HG03139 (cell line): ENCODE measurements around the gene FCN2.

ENCODE experiments used
- ATAC-seq: cut with Tn5 transposase; IDR thresholded peaks from one replicate; pipeline ENCODE4 v1.9.1; 2021; ENCODE audit not compliant: unreplicated experiment

The FCN2 gene

GRCh38 chr9:134929193-134930158 is 48.9 kb downstream of the FCN2 start:
- no peak for ATAC-seq

DNA sequence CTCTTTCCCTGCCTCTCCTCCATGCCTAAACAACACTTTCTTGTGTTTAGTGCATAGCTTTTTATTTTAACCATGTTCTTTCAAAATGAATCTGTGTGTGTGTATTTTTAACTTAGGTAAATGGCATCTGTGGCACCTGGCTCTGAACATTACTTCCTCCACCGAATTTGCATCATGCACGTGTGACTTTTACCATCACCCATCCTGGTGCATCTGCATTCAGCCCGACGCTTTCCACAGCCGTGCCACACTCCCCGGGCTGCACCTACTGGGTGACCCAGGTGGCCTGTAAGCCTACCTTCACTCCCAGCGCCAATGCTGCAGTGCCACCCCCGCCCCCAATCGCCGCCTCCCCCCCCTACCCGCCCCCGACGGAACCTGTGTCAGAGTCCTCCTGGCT is 49.8 kb downstream of the FCN2 start:
- ATAC-seq, result no peak

DNA sequence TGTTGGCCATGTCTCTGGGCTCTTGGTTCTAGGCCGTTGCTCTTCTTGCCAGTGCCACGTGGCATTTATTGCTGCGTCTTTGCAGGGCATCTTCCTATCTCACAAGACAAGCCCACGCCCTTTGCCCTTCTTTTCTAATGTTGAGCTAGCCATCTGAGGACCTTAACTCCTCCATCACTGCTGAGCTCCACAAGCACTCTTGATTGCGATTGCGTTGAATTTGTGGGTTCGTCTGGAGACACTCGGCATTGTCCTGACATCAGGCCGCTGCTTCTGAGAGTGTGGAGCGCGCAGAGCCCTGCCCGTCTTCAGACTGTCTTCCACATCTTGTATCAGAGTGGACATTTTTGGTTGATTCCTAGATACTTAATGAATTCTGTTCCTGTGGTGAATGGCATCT is 51.6 kb downstream of the FCN2 start:
- no peak for ATAC-seq

GRCh38 chr9:134932606-134933005 is 52.0 kb downstream of the FCN2 start:
- ATAC-seq, result no peak

- no peak for ATAC-seq
These were observed 52.6 kb downstream of the FCN2 start for GRCh38 chr9:134933076-134933659.

- ATAC-seq, result no peak
These were observed 54.5 kb downstream of the FCN2 start for GRCh38 chr9:134935056-134935640.

GRCh38 chr9:134935701-134936345 is 55.2 kb downstream of the FCN2 start:
- no peak for ATAC-seq

- no peak for ATAC-seq
These were observed 55.9 kb downstream of the FCN2 start for GRCh38 chr9:134936346-134937163.
